HG02973 (cell line): ENCODE measurements around the gene ABCC5.

Source experiments
- ATAC-seq: cut with Tn5 transposase; IDR thresholded peaks from one replicate; pipeline ENCODE4 v1.9.1; 2021; ENCODE audit warnings: moderate library complexity; ENCODE audit not compliant: unreplicated experiment

Gene ABCC5

DNA sequence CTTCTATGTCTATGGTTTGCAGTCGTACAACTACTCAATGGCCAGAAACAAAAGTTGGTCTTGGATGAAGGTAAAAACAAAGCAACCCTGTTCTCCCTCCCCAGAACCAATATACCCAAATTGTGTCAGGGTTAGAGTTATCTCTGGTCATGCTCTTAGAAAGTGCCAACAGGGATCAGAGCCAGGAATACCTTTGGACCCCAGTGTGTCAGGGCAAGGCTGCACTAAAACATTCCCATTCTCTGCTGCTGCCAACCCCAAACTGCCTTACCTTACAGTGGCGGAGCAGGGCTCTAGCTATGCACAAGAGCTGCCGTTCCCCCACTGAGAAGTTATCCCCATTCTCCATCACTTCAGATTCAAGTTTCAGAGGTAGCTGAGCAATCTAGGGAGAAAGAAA lies 90.6 kb downstream of the ABCC5 start:
- no peak for ATAC-seq

DNA sequence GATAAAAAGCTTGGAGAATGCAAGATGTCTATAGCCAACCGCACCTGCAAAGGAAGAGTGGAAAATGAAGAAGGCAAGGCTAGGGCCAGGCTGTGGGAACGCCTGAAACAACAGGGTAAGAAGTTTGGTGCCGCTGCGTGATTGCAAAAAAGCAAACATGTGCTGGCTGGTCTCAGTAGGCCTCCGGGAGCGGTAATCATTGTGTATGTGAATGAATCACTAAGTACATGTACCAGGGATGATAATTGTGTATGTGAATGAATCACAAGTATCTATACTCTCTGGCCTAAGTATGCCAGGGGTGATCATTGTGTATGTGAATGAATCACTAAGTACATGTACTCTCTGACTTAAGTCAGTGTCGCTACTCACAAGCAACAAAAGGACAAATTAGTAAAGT lies 92.7 kb downstream of the ABCC5 start:
- ATAC-seq, result no peak

DNA sequence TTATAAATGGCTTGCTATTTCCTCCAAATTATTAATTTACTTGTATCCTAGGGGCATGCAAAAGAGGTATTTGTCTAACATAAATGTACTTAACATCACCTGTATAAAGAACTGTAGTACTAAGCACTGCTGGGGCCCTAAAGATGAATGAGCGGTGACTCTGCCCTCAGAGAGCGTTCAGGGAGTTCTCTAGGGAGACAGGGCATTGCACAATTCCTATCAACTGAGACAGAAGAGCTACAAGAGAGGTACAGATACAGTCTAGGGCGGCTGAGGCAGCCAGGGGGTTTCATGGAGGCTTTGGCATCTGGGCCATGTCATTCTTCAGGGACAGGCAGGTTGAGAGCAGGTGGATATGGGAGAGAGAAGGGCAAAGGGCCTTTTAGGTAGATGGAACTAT lies 93.1 kb downstream of the ABCC5 start:
- ATAC-seq, result no peak

DNA sequence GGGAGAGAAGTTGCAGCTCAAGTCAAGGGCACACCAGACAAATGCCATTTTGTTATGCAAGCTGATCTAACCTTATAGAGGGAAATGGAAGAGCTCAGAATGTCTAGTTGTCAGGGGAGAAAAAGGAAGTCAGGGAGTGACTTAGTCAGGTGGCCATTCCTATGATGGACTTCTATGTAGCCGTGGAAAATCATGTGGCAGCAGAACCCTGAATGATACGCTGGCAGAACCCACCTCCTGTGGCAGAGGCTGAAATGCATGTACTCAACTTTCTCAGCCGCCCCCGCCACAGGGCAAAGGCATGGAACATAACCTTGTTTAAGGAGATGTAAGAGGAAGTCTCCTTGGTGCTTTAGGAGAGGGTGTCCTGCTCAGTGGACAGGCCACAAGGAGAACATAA lies 95.3 kb downstream of the ABCC5 start:
- no peak for ATAC-seq

DNA sequence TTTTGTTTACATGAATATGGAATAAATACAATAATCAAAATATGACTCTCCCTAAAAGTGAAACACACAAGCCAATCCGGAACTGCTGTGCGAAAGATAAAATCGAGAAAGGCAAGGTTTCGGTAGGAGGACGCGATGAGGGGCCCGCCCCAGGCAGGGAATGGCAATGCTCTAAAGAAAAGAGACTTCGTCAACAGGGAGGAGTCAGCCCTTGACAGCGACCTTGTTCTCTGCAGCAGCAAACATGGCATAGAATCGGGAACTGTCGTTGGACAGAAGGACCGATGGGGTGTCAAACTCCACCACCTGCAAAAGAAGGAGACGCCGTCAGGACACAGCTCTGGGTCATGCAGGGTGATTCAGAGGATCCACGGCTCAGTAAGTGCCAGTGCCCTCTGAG lies 96.6 kb downstream of the ABCC5 start:
- no peak for ATAC-seq

DNA sequence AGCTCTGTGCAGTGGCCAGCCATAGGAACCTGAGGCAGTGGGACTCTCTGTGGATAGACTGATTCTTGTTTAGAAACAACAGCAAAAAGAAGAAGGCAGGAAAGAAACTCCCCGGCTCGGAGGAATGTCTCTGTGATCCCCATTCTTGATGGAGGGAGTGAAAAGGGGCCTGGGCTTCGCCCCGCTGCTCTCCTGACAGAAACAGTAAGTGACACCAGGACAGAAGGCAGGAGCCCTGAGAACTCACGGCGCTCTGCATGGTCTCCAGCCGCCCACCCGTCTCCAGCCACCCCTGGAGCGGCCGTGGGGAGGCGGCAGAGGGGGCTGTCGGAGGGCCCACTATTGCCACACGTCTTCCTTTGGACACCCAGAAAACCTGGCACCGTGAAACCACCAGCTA lies 97.3 kb downstream of the ABCC5 start:
- no peak for ATAC-seq

DNA sequence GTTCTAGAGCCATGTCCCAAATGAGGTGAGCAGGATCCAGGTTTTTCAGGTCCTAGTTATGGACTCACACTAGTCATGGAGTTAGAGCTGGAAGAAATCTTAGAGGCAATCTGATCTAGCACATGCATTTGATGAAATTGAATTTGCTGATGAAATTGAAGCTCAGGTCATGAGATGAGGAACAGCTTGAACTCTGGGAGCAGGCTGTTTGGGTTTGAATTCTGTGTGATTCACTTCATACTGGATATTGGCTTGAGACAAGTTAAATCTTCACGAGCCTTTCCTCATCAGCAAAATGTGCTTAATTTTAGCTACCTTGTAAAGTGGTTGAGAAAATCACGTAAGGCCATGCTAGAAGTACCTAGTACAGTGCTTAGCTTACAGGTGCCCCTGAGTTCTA lies 99.5 kb downstream of the ABCC5 start:
- no peak for ATAC-seq

DNA sequence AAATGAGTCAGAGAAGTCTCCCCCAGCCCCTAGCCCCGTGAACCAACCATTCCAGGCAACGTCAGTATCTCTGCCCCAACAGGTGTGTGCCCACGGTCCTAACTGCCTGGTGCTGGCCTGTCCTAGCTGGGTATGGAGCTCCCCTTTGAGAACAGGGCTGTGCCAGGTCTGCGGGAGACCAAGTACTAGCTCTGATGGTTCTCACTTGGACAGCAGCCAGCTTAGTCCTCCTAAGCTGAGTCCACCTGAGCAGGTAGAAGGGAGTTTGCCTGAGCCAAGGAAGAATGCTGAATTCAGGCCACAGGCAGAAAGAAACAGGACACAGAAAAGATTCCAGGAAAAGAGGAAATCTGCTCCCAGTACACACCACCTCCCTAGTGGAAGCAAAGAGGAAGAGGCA lies 99.9 kb downstream of the ABCC5 start:
- ATAC-seq, result no peak

DNA sequence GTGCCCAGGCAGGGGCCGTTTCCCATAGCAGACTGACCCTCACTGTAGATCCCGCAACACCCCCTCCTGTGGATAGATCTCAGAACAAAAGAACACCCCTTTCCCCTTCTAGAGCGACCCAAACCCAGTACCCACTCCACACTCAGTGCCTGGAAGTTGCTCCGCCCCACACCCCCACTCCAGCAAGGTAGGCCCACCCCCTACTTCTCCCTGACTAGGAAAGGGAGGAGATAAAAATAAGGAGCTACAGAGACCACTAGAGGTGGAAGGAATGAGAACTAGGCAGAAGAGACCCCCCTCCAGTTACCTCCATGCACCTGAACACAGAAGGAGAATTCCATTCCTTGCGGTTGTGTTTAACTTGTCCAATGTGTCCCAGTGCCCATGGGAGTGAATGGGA lies 102.8 kb downstream of the ABCC5 start:
- ATAC-seq, result no peak

DNA sequence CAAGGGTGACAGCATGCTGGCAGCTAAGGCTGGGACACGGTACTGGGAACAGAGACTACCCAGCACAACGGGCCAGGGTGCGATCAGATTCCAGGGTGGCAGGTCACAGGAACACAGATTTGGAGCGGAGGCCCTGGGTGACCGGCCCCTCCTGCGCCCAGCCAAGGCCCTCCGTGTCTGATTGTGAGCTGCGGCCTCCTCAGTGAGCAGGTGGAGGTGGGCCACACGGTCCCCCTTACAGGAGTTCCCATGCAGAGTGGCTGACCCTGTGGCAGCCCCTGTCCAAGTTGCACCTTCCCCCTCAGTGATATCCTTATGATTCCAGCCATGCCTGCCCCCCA lies 104.1 kb downstream of the ABCC5 start:
- no peak for ATAC-seq

DNA sequence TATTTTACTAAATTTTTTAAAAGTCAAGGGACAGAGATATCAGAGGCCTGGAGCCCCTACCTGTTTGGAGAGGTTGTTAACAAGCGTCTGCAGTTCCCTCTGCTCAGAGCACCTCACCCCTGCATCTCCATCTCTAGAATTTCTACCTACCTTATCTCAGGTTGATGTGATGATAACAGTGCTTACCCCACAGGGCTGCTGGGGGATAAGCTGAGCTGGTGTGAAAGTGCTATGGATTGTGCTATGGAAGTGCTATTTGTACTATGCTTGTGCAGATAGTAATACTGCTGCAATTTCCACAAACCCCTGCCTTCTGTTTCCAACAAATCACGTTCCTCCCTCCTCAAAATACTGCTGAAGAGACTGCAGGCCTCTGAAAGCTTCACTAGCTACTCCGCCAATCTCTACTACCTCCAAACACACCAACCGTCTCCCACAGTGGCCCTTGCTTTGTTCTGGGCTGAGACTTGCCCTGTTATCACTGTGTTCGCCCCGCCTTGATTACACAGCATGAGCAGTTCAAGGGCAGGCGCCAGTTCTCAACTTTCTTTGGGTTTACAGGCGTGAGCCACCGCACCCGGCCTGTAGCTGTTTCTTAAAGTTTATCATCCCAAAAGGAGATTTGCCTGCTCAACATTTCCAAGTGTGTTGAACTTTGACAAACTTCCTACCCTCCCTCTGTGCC lies 104.6 kb downstream of the ABCC5 start:
- ATAC-seq, result no peak

DNA sequence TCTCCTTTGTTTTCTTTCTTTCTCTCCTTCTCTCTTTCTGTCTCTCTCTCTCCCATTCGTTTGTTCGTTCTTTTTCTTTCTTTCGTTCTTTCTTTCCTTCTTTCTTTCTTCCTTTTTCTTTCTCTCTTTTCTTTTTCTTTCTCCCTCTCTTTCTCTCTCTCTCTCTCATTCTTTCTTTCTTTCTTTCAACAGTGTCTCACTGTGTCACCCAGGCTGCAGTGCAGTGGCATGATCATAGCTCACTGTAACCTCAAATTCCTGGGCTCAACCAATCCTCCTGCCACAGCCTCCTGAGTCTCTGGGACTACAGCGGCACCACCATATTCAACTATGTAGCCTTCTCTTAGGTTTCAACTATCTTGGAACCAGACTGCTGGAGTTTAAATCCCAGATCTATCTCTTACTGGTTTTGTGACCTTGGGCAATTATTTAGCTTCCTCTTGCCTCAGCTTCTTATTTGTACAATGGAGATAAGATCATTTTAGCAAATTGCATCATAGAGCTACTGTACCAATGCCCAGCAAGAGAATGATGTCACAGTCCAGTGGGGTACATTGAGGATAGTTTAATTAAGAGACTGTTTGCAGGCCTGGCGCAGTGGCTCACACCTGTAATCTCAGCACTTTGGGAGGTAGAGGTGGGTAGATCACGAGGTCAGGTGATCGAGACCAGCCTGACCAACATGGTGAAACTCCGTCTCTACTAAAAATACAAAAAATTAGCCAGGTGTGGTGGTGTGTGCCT lies 105.7 kb downstream of the ABCC5 start:
- no peak for ATAC-seq

DNA sequence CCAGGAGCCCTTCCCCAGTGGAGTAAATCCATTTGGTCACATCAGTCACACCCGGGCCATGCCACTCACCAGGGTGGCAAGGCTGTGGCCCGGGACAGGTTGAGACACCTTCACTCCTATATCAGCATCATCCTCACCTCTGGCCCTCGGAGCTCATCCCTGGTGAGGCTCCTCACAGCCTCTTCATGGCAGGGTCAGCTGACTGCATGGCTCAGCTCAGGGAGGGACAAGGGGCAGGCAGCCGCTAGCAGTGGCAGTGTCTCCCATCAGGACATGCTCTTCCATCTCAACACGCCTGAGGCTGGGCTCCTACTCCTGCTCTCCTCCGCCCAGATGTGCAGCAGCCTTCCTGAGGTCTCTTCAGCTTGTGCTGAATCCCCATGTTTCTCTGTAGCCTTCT lies 106.6 kb downstream of the ABCC5 start:
- no peak for ATAC-seq

DNA sequence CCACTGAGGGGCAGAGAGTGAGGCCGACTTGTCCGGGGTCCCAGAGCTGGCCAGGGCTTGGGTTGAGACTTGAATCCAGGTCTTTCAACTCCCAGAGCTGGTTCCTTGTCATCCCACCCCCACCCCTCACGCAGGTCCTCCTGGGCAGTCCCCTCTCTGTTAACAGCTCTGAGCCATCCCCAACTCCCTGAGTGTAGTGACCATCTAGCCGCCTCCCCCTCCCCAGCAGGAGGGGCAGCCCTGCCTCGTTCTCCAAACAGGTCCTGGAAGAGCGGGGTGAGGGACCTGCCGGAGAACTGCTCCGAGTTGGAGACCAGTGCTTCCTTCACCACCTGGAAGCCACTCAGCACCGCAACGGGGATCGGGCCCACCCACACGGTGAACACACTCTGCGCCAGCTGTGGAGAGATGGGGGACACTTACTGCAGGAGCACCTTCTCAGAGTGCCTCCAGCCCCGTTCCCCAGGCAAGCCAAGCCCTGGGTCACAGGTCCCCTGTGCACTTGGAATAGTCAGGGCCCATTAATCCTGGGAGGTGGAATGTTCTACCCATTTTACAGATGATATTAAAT lies 108.6 kb downstream of the ABCC5 start:
- no peak for ATAC-seq

DNA sequence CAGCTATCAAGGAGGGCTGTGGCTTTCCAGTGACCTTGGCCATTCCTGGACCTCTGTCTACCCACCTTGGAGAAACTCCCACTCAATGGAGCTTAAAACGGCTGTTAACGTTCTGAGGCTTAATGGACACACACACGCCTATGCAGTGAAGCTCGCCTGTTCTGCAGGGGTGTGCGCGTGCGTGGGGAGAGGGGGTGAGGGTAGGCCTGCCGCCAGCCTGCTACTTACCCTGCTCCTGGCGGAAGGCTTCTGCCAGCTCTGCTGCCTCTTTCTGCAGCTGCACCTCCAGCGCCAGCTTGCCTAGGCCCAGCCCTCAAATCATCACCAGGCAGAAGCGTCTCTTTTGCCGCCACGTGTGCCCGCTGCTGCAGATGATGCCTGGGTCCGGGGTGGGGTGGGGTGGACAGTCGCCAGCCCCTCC lies 109.8 kb downstream of the ABCC5 start:
- ATAC-seq, result no peak

DNA sequence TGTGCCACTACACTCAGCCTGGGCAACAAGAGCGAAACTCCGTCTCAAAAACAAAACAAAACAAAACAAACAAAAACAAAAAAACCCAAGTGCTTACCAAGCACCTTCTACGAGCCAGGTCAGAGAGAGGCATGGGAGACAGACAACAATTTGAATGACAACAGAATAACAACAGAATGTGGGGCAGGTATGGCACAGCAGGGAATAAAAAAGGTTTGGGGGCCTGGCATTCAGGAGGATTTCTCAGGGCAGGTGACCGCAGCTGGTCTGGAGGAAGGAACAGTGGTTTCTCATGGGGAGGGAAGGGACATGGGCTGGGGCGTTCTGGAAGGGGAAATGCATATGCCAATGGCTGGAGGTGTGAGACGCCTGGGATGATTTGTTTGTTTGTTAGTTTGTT lies 110.5 kb downstream of the ABCC5 start:
- no peak for ATAC-seq

DNA sequence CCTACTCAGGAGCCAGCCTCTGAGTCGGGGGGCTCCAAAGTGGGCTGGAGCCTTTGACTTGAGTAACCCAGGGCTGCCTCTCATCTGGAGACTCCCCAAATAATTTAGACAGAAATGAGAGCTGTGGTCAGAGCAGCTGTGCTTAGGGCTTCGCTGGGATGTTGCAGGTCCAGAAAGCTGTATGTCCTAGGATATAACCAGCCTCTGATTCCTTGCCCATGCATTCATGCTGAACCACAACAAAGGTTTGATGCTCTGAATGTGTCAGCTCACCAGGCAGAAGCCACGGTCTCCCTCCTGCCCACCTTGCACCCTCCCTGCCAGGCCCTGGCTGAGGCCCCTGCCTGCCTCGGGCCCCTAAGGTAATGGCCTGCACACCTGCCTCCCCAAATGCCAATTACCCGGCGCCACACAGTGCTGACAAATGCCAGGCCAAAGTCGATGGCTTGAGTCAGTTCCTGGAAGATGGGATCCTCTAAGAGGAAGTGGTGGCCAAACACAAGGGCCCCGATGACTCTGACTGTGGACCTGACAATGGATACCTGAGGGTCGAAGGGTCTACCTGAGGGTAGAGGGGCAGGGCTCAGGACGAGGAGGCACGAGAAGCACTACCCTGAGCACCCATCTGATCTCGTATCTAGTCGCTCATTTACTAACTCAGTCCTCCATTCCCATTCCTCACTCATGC lies 111.3 kb downstream of the ABCC5 start:
- no peak for ATAC-seq

DNA sequence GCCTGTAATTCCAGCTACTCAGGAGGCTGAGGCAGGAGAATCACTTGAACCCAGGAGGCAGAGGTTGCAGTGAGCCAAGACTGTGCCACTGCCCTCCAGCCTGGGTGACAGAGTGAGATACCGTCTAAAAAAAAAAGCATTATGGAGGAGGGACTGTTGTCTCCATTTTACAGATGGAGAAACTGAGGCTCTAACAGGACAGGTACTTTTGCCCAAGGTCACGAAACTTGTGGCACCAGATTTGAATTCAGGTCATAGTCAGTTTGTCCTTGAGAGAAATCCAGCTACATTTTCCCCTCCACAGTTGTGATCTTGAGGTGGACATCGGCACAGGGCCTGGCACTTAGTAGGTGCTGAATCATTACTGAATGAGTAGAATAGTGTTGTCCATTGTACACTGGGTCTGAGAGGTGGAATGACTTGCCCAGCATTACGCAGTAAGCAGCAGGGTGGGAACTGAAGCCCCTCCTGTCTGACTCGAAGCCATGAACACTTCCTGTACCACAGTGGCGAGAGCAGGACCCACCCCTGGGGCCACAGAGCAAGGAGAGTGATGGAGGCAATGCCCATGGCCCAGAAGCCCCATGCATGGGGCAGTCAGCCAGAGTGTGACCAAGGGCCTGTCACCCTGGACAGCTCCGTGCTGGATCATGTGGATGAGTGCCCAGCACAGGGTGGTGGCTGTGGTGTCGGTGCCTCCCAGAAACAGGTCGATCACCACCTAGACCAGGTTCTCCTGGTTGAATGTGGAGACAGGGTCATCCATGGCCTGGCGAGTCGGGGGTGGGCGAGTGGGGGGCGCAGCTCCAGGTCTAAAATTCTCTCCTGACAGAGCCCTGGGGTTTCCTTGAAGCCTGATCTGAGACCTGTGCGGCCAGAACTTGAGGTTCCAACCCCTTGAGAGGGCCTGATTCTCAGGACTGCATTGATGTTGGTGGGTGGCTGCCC lies 112.6 kb downstream of the ABCC5 start:
- no peak for ATAC-seq

DNA sequence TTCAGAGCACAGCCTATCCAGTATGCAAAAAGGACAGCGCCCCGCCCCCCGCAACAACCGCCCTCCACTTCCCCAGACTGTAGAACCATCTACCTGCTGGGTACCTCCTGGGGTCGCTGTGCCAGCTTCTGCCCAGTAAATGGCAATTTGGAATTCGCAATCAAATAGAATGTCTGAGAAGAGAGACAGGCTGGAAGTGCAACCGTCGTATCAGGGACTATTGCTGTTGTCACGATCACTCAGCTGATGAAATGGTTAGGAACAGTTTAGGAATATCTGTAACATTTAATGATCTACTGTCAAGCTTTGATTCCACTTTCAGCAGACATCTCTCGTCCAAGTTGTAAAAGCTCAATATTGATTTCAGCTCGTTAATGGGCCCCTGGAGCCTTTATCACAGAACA lies 119.7 kb downstream of the ABCC5 start:
- no peak for ATAC-seq

DNA sequence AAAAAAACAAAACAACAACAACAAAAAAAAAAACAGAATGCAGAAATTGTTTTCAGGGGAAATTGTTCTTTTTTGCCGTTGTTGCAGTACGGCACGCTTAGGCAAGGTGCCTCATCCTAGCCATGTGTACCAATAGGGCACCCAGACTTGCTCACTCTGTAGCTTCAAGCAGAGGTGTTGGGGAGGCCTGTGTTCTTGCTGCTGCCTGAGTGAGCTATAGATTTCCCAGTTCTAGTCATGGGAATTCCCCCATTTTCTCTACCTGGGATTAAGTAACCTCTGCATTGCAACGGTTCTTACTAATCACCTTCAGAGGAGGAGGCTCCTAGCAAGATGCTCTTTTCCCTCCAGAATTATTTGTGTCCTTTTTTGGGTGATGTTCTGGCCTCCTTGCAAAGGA lies 120.1 kb downstream of the ABCC5 start:
- no peak for ATAC-seq

DNA sequence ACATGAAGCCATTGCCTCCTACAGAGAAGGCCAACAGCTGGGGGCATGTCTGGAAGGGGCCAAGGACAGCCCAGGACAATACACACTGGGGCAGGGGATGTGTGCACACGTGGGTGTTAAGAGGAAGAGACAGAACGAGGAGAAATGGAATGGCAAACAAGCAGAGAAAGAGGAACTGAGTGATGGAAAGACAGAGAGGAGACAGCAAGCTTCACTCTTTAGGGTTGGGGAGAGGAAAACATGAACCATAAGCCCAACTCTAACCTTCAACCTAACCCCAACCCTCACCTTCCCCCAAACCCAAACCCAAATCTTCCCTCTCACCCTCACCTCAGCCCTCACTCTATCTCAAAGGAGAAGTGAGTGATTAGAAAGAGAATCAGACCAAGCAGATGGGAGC lies 121.1 kb downstream of the ABCC5 start:
- ATAC-seq, result no peak
